Skeletal muscle satellite cell (primary cell): ENCODE measurements around the gene NUP37. TPM values are rescaled to one million over a fixed set of nuclear protein-coding genes. Genes with fewer than 3 reads are reported as not detected.
A peak's percentile ranks its signal among the peaks of the same experiment; 100 is the strongest.
"Not testable (repeated sequence)": the region's sequence is repeated elsewhere in the genome, so short reads cannot be mapped to it uniquely, and the experiment has no call there.

Source experiments
- H3K27me3 ChIP-seq: 2 replicates; pipeline ENCODE4 v1.7.0; 2013; ENCODE audit warnings: low read length; ENCODE audit not compliant: control insufficient read depth, insufficient read depth
- H3K36me3 ChIP-seq: 2 replicates; pipeline ENCODE4 v1.7.0; 2013; ENCODE audit warnings: mild to moderate bottlenecking, control low read depth, low read length; ENCODE audit not compliant: insufficient read depth
- H3K4me1 ChIP-seq: 2 replicates; pipeline ENCODE4 v1.7.0; 2013; ENCODE audit warnings: low read length; ENCODE audit not compliant: control insufficient read depth, insufficient read depth
- H3K4me2 ChIP-seq: 2 replicates; pipeline ENCODE4 v1.7.0; 2013; ENCODE audit warnings: mild to moderate bottlenecking, low read length
- H3K4me3 ChIP-seq: 2 replicates; pipeline ENCODE4 v1.7.0; 2013; ENCODE audit warnings: low read length
- H3K9ac ChIP-seq: 2 replicates; pipeline ENCODE4 v1.7.0; 2013; ENCODE audit warnings: mild to moderate bottlenecking, low read depth, low read length, moderate library complexity
- H3K9me3 ChIP-seq: replicated peaks from 2 replicates; pipeline ENCODE4 v1.7.0; 2013; ENCODE audit warnings: mild to moderate bottlenecking, control low read depth, low read length
- total RNA-seq: library from RNA; depleted of rRNA; stranded (reverse); fragments of >200 nt; gene quantifications from 2 replicates; pipeline ENCODE4 v1.2.3, GENCODE V29; 2012; rRNA removed

NUP37 gene
- 30.1 and 40.1 TPM in 2 replicates for total RNA-seq

GRCh38 chr12:102119674-102120563 is at the start of gene NUP37, which contains the start of gene PARPBP:
NUP37 (minus strand) TSS chr12:102120114; CDS start chr12:102118518, 1,596 bp downstream.
PARPBP (plus strand) TSS chr12:102120183; CDS start chr12:102123889, 3,706 bp downstream.
- no peaks in the 10 kb centered on the region for H3K9me3 ChIP-seq
- peaks cover 13% of the 10 kb centered on the region for H3K4me1 ChIP-seq
- peaks cover 7% of the 10 kb centered on the region for H3K36me3 ChIP-seq
- H3K9ac ChIP-seq, result peak within 1 kb of the TSS; percentile 95
- H3K4me2 ChIP-seq, result peak within 1 kb of the TSS; percentile 85
- peak within 1 kb of the TSS; percentile 88 for H3K4me3 ChIP-seq
- no peaks in the 10 kb centered on the region for H3K27me3 ChIP-seq

GRCh38 chr12:102167821-102168604 is 48.1 kb upstream of the NUP37 start:
- no peaks in the 10 kb centered on the region for H3K9me3 ChIP-seq
- H3K4me3 ChIP-seq, result no peak overlapping the region
- no peak overlapping the region for H3K4me2 ChIP-seq
- H3K9ac ChIP-seq, result no peak overlapping the region
- no peaks in the 10 kb centered on the region for H3K36me3 ChIP-seq
- no peaks in the 10 kb centered on the region for H3K27me3 ChIP-seq
- peaks cover 15% of the 10 kb centered on the region for H3K4me1 ChIP-seq

GRCh38 chr12:102163383-102163782 is 43.5 kb upstream of the NUP37 start:
- no peak overlapping the region for H3K9ac ChIP-seq
- H3K4me2 ChIP-seq, result no peak overlapping the region
- peaks cover 4% of the 10 kb centered on the region for H3K4me1 ChIP-seq
- no peaks in the 10 kb centered on the region for H3K27me3 ChIP-seq
- H3K4me3 ChIP-seq, result no peak overlapping the region
- no peaks in the 10 kb centered on the region for H3K9me3 ChIP-seq
- H3K36me3 ChIP-seq, result no peaks in the 10 kb centered on the region

GRCh38 chr12:102155206-102155605 is 35.3 kb upstream of the NUP37 start:
- not testable (repeated sequence) for H3K9me3 ChIP-seq, H3K27me3 ChIP-seq, H3K4me2 ChIP-seq, H3K4me1 ChIP-seq, H3K9ac ChIP-seq, H3K4me3 ChIP-seq, H3K36me3 ChIP-seq

GRCh38 chr12:102147062-102147587 is 27.2 kb upstream of the NUP37 start:
- not testable (repeated sequence) for H3K4me2 ChIP-seq, H3K27me3 ChIP-seq, H3K9ac ChIP-seq, H3K4me1 ChIP-seq, H3K4me3 ChIP-seq, H3K36me3 ChIP-seq, H3K9me3 ChIP-seq

GRCh38 chr12:102144221-102144620 is 24.3 kb upstream of the NUP37 start:
- Histone ChIP-seq H3K27me3 (no peaks in the 10 kb centered on the region), H3K4me1 (no peaks in the 10 kb centered on the region)

GRCh38 chr12:102142866-102143373 is 23.0 kb upstream of the NUP37 start:
- H3K4me2 ChIP-seq, H3K27me3 ChIP-seq, H3K4me3 ChIP-seq, H3K36me3 ChIP-seq, H3K9ac ChIP-seq, H3K9me3 ChIP-seq, H3K4me1 ChIP-seq: not testable (repeated sequence)

More at GRCh38 chr12:102144221-102144620, 24.3 kb upstream of the NUP37 start:
- Histone ChIP-seq H3K4me2 (no peak overlapping the region), H3K36me3 (no peaks in the 10 kb centered on the region), H3K9ac (no peak overlapping the region), H3K9me3 (no peaks in the 10 kb centered on the region), H3K4me3 (no peak overlapping the region)

- not testable (repeated sequence) for H3K27me3 ChIP-seq, H3K4me2 ChIP-seq, H3K36me3 ChIP-seq, H3K9me3 ChIP-seq, H3K4me3 ChIP-seq, H3K4me1 ChIP-seq, H3K9ac ChIP-seq
Observed at GRCh38 chr12:102137619-102138018, 17.7 kb upstream of the NUP37 start.

GRCh38 chr12:102131442-102131841 is 11.5 kb upstream of the NUP37 start:
- not testable (repeated sequence) for H3K4me3 ChIP-seq, H3K27me3 ChIP-seq, H3K4me1 ChIP-seq, H3K9me3 ChIP-seq, H3K36me3 ChIP-seq, H3K9ac ChIP-seq, H3K4me2 ChIP-seq

- not testable (repeated sequence) for H3K27me3 ChIP-seq, H3K9me3 ChIP-seq, H3K4me2 ChIP-seq, H3K9ac ChIP-seq, H3K4me3 ChIP-seq, H3K4me1 ChIP-seq, H3K36me3 ChIP-seq
Observed at GRCh38 chr12:102130720-102131119, 10.8 kb upstream of the NUP37 start.

- H3K4me3 ChIP-seq, result peak overlapping the region; percentile 88
- peak overlapping the region; percentile 85 for H3K4me2 ChIP-seq
- not testable (repeated sequence) for H3K27me3 ChIP-seq, H3K36me3 ChIP-seq, H3K9me3 ChIP-seq
- peak overlapping the region; percentile 95 for H3K9ac ChIP-seq
- peaks cover 13% of the 10 kb centered on the region for H3K4me1 ChIP-seq
Observed at GRCh38 chr12:102121328-102121727, 1.4 kb upstream of the NUP37 start.
